ENCODE data around the gene EPB41L4B.
"Not testable (repeated sequence)": the region's sequence is repeated elsewhere in the genome, so short reads cannot be mapped to it uniquely, and the experiment has no call there.

The EPB41L4B gene

GRCh38 chr9:109320742-109321448 is at the start of gene EPB41L4B:
TSS of gene EPB41L4B (minus strand) at chr9:109321059. CDS start at chr9:109320446, 613 bp downstream.
- H3K36me3 ChIP-seq (ENCODE audit: control insufficient read depth, insufficient read depth, low read length): no peaks in the 10 kb centered on the region
- H3K9me3 ChIP-seq (ENCODE audit: control insufficient read depth, insufficient read depth, low read length): no peaks in the 10 kb centered on the region
- H3K27me3 ChIP-seq (ENCODE audit: control insufficient read depth, insufficient read depth, low read length): no peaks in the 10 kb centered on the region
- H3K4me1 ChIP-seq (ENCODE audit: control insufficient read depth, insufficient read depth, low read length): peaks cover 9% of the 10 kb centered on the region
- H3K27ac ChIP-seq (ENCODE audit: low read length): no peak within 1 kb of the TSS
- peak within 1 kb of the TSS; percentile 97 for H3K4me3 ChIP-seq (ENCODE audit: low read length)
- no CpG with 5 or more reads among the region's 72 CpGs for WGBS (ENCODE audit: insufficient coverage, insufficient read length)
- peak; percentile 80 for DNase-seq (ENCODE audit: low read depth, low spot score)

DNA sequence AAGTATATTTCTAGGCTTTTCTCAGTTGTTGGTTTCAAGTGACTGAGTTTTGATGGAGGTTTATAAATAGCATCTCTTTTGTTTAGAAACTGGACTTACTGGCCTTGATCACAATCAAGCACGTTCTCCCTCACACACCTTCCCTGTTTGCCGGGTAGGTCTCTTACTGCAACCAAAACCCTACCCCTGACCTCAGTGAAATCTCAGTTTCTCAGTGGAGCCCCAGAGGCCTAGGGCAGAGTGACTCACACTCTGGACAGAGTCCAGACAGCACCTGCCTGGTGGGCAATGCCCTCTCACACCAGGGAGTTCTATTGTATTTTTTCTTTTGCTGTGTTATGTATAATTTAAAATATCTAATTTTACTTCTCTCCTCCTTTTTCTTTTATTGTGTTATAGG is 48.4 kb upstream of the EPB41L4B start:
- H3K4me1 ChIP-seq (ENCODE audit: control insufficient read depth, insufficient read depth, low read length): no peaks in the 10 kb centered on the region
- no peaks in the 10 kb centered on the region for H3K27me3 ChIP-seq (ENCODE audit: control insufficient read depth, insufficient read depth, low read length)
- H3K9me3 ChIP-seq (ENCODE audit: control insufficient read depth, insufficient read depth, low read length): peaks cover 2% of the 10 kb centered on the region; the same call in 1 of the 2 replicates
- no CpG with 5 or more reads among the region's 2 CpGs for WGBS (ENCODE audit: insufficient coverage, insufficient read length)
- no peaks in the 10 kb centered on the region for H3K36me3 ChIP-seq (ENCODE audit: control insufficient read depth, insufficient read depth, low read length)
- DNase-seq (ENCODE audit: low read depth, low spot score): no peak
- no peak overlapping the region for H3K4me3 ChIP-seq (ENCODE audit: low read length)
- H3K27ac ChIP-seq (ENCODE audit: low read length): no peak overlapping the region

DNA sequence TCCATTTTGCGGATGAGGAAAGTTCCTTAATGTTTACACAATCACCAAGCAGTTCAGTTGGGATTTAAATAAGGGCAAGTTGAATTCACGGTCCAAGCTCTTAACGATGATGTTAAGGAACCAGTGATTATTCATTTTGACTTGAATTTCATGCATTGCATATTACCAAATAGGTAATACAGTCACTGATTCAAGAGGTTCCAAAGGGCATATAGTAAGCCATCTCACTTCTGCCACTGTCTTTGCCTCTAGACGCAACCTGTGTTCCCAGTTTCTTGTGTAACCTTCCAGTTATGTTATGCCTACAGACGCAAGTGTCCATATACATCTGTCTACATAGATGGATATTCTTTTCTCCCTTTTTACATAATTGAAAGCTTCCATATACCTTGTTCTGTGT is 39.9 kb upstream of the EPB41L4B start:
- no peaks in the 10 kb centered on the region for H3K36me3 ChIP-seq (ENCODE audit: control insufficient read depth, insufficient read depth, low read length)
- no peaks in the 10 kb centered on the region for H3K27me3 ChIP-seq (ENCODE audit: control insufficient read depth, insufficient read depth, low read length)
- H3K9me3 ChIP-seq (ENCODE audit: control insufficient read depth, insufficient read depth, low read length): no peaks in the 10 kb centered on the region
- DNase-seq (ENCODE audit: low read depth, low spot score): no peak
- no CpG with 5 or more reads among the region's 5 CpGs for WGBS (ENCODE audit: insufficient coverage, insufficient read length)
- no peak overlapping the region for H3K27ac ChIP-seq (ENCODE audit: low read length)
- no peaks in the 10 kb centered on the region for H3K4me1 ChIP-seq (ENCODE audit: control insufficient read depth, insufficient read depth, low read length)
- H3K4me3 ChIP-seq (ENCODE audit: low read length): no peak overlapping the region

GRCh38 chr9:109358968-109359603 is 38.2 kb upstream of the EPB41L4B start:
- not testable (repeated sequence) for H3K9me3 ChIP-seq (ENCODE audit: control insufficient read depth, insufficient read depth, low read length); H3K36me3 ChIP-seq (ENCODE audit: control insufficient read depth, insufficient read depth, low read length); H3K4me3 ChIP-seq (ENCODE audit: low read length); H3K4me1 ChIP-seq (ENCODE audit: control insufficient read depth, insufficient read depth, low read length); DNase-seq (ENCODE audit: low read depth, low spot score); H3K27me3 ChIP-seq (ENCODE audit: control insufficient read depth, insufficient read depth, low read length); H3K27ac ChIP-seq (ENCODE audit: low read length)
- no CpG with 5 or more reads among the region's 8 CpGs for WGBS (ENCODE audit: insufficient coverage, insufficient read length)

- no peak for DNase-seq (ENCODE audit: low read depth, low spot score)
- H3K9me3 ChIP-seq (ENCODE audit: control insufficient read depth, insufficient read depth, low read length): no peaks in the 10 kb centered on the region
- no peak overlapping the region for H3K27ac ChIP-seq (ENCODE audit: low read length)
- WGBS (ENCODE audit: insufficient coverage, insufficient read length): no CpG with 5 or more reads among the region's 21 CpGs
- no peaks in the 10 kb centered on the region for H3K27me3 ChIP-seq (ENCODE audit: control insufficient read depth, insufficient read depth, low read length)
- no peaks in the 10 kb centered on the region for H3K4me1 ChIP-seq (ENCODE audit: control insufficient read depth, insufficient read depth, low read length)
- no peak overlapping the region for H3K4me3 ChIP-seq (ENCODE audit: low read length)
- H3K36me3 ChIP-seq (ENCODE audit: control insufficient read depth, insufficient read depth, low read length): no peaks in the 10 kb centered on the region
Observed at GRCh38 chr9:109355564-109356297, 34.9 kb upstream of the EPB41L4B start.

- Histone ChIP-seq H3K27me3 (ENCODE audit: control insufficient read depth, insufficient read depth, low read length) (no peaks in the 10 kb centered on the region), H3K4me3 (ENCODE audit: low read length) (no peak overlapping the region), H3K4me1 (ENCODE audit: control insufficient read depth, insufficient read depth, low read length) (no peaks in the 10 kb centered on the region), H3K27ac (ENCODE audit: low read length) (no peak overlapping the region), H3K9me3 (ENCODE audit: control insufficient read depth, insufficient read depth, low read length) (no peaks in the 10 kb centered on the region), H3K36me3 (ENCODE audit: control insufficient read depth, insufficient read depth, low read length) (no peaks in the 10 kb centered on the region)
- DNase-seq (ENCODE audit: low read depth, low spot score): no peak
- WGBS (ENCODE audit: insufficient coverage, insufficient read length): no CpG with 5 or more reads among the region's 2 CpGs
Observed at GRCh38 chr9:109354190-109354589, 33.3 kb upstream of the EPB41L4B start.

- Histone ChIP-seq H3K27ac (ENCODE audit: low read length) (no peak overlapping the region), H3K36me3 (ENCODE audit: control insufficient read depth, insufficient read depth, low read length) (no peaks in the 10 kb centered on the region), H3K9me3 (ENCODE audit: control insufficient read depth, insufficient read depth, low read length) (no peaks in the 10 kb centered on the region), H3K4me3 (ENCODE audit: low read length) (no peak overlapping the region), H3K27me3 (ENCODE audit: control insufficient read depth, insufficient read depth, low read length) (no peaks in the 10 kb centered on the region), H3K4me1 (ENCODE audit: control insufficient read depth, insufficient read depth, low read length) (no peaks in the 10 kb centered on the region)
- DNase-seq (ENCODE audit: low read depth, low spot score): no peak
- no CpG with 5 or more reads among the region's 5 CpGs for WGBS (ENCODE audit: insufficient coverage, insufficient read length)
Observed at GRCh38 chr9:109351032-109351431, 30.2 kb upstream of the EPB41L4B start.

- H3K36me3 ChIP-seq (ENCODE audit: control insufficient read depth, insufficient read depth, low read length): no peaks in the 10 kb centered on the region
- H3K4me1 ChIP-seq (ENCODE audit: control insufficient read depth, insufficient read depth, low read length): peaks cover 5% of the 10 kb centered on the region; the same call in 1 of the 2 replicates
- no peak overlapping the region for H3K4me3 ChIP-seq (ENCODE audit: low read length)
- no peaks in the 10 kb centered on the region for H3K9me3 ChIP-seq (ENCODE audit: control insufficient read depth, insufficient read depth, low read length)
- H3K27ac ChIP-seq (ENCODE audit: low read length): no peak overlapping the region
- no peak for DNase-seq (ENCODE audit: low read depth, low spot score)
- no peaks in the 10 kb centered on the region for H3K27me3 ChIP-seq (ENCODE audit: control insufficient read depth, insufficient read depth, low read length)
Observed at GRCh38 chr9:109349421-109349846, 28.6 kb upstream of the EPB41L4B start.

DNA sequence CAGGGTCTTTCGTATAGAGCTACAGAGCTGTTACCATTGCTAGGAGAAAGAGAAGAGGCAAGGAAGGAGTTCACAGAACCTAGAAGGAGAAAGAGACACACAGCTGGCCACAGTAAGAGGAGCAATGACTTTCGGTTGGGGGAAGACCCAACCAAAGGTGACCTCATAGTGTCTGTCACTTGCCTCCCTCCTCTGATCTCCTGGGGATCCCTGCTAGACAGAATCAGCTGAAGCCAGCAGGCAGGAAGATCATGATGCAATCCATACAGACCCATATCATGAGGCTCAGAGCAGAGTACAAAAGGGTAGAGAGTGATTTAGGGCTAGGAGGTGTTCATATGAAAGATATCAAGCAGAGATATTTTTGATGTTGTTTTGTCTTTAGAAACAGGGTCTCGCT is 26.0 kb upstream of the EPB41L4B start:
- no CpG with 5 or more reads among the region's 3 CpGs for WGBS (ENCODE audit: insufficient coverage, insufficient read length)
- no peak for DNase-seq (ENCODE audit: low read depth, low spot score)
- Histone ChIP-seq H3K9me3 (ENCODE audit: control insufficient read depth, insufficient read depth, low read length) (no peaks in the 10 kb centered on the region), H3K4me3 (ENCODE audit: low read length) (no peak overlapping the region), H3K27ac (ENCODE audit: low read length) (no peak overlapping the region), H3K27me3 (ENCODE audit: control insufficient read depth, insufficient read depth, low read length) (no peaks in the 10 kb centered on the region), H3K4me1 (ENCODE audit: control insufficient read depth, insufficient read depth, low read length) (peaks cover 5% of the 10 kb centered on the region; the same call in 1 of the 2 replicates), H3K36me3 (ENCODE audit: control insufficient read depth, insufficient read depth, low read length) (no peaks in the 10 kb centered on the region)

DNA sequence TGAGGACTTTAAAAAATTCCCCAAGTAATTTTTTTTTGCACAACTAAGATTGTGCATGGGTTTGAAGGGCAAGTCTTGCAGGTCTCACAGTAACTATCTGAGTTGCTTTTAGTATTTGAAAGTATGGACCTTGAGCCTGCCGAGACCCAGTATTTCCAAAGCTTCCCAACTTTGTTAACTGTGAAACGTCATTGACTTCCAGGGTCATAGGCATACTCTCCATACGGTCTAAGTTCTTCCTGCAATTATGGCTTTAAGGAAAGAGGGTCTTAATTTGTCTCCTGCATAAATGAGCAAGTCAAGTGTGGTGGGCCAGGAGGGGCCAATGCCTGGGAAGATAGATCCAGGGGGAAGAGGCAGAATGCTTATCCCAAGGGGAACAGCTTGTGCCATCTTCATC is 24.0 kb upstream of the EPB41L4B start:
- Histone ChIP-seq H3K9me3 (ENCODE audit: control insufficient read depth, insufficient read depth, low read length) (no peaks in the 10 kb centered on the region), H3K27ac (ENCODE audit: low read length) (no peak overlapping the region), H3K27me3 (ENCODE audit: control insufficient read depth, insufficient read depth, low read length) (no peaks in the 10 kb centered on the region), H3K4me1 (ENCODE audit: control insufficient read depth, insufficient read depth, low read length) (peaks cover 5% of the 10 kb centered on the region; the same call in 1 of the 2 replicates), H3K4me3 (ENCODE audit: low read length) (no peak overlapping the region), H3K36me3 (ENCODE audit: control insufficient read depth, insufficient read depth, low read length) (no peaks in the 10 kb centered on the region)
- WGBS (ENCODE audit: insufficient coverage, insufficient read length): no CpG with 5 or more reads among the region's 3 CpGs
- no peak for DNase-seq (ENCODE audit: low read depth, low spot score)
